Endometrial microvascular endothelial cells (primary cell): ENCODE results near the gene PI4KA. TPM values are rescaled to one million over a fixed set of nuclear protein-coding genes. Genes with fewer than 3 reads are reported as not detected.

Experiments used
- in situ Hi-C: cut with HindIII; loops from 2 replicates; pipeline ENCODE4 v1.10.0; 2017; ENCODE audit warnings: low sequenced_read_pairs, low pct_unique_long_range_greater_than_20kb; ENCODE audit errors: inconsistent ontology term
- total RNA-seq: library from RNA; depleted of rRNA; stranded (reverse); fragments of >200 nt; gene quantifications from one replicate; pipeline ENCODE4 v1.2.3, GENCODE V29; 2015; ENCODE audit errors: inconsistent ontology term

PI4KA gene
- total RNA-seq, 1 donor from 2014 or later: 52.4 TPM

DNA sequence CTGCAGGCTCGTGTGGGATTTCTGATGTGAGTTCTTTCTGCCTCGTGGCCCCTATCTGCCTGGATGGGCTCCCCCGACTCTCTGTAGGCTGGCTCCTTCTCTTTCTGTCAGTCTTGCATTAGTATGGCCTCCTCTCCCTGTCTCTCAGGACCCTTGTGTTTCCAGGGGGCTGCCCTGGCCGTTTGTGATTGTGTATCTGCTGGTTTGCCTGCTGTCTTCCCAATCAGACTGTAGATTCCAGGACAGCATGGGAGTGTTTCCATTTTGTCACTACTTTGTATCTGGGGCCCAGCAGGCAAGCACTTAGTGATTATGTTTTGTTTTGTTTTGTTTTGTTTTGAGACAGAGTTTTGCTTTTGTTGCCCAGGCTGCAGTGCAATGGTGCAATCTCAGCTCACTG lies 25.8 kb upstream of the PI4KA start:
- in situ Hi-C loops: no loop called here

DNA sequence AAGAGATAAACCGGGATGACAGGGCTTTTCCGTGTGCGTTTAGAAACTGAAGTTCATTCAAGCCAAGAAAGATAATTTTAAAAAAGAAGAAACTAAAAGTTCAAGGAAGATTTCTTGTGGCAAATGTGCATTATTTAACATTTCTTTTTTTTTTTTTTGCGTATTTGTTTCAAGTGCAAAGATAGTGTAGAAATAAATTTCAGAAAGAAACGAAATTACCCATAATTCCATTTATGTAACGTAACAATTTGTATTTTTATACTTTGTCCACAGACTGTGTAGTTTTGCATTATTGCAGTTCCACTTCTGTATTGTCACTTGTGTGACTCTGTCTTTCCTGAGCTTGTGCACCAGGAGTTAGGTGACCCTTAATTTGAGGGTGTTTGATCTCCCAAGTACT lies 24.2 kb upstream of the PI4KA start:
- in situ Hi-C loops: no loop called here

DNA sequence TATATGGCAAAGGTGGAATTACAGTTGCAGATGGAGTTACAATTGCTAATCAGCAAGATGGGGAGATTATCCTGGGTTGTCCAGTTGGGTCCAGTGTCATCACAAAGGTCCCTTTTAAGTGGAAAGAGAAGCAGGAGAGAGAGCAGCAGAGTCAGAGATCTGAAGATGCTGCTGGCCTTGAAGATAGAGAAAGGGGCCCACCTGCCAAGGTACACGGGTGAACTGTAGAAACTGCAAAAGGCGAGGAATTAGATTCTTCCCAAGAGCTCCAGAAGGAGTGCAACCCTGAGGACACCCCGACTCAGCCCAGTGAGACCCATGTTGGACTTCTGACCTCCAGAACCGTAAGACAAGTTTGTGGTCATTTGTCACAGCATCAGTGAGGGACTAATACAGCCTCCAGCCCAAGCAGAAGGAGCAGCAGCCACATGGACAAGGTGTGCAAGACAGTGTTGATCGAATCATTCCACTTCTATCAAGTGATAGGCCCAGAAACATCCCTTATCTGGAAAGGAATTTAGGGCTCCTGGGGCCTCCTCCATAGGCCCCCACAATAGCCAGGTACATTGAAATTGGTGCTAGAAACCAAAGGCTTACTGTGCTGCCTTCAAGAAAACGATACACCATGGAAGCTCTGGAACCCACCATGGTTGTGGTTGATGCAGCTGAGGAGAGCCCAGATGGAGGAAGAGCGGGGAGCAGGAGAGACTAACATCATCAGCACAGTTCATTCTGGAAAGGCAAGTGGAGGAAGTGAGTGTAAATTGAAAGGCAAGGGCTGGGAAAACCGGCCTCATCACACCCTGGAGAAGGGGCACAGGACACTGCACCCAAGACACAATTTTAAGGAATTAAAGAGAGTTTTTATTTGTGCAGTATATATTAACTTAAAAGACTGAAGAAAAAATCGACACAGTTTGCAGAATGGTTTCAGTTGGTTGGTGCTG lies 23.5 kb upstream of the PI4KA start:
- in situ Hi-C loops: no loop called here

DNA sequence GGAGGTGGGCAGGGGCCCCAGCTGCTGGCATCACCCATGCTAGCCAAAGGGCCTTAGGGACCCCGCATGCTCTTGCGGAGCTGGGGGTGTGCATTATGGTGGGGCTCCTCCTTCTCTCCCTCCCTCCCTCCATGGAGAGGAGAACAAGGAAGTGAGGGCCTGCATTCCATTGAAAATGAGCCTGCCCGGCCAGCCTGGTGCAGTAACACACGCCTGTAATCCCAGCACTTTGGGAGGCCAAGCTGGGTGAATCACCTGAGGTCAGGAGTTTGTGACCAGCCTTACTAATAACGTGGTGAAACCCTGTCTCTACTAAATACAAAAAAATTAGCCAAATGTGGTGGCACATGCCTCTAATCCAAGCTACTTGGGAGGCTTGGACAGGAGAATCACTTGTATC lies 22.6 kb upstream of the PI4KA start:
- in situ Hi-C loops: no loop called here

DNA sequence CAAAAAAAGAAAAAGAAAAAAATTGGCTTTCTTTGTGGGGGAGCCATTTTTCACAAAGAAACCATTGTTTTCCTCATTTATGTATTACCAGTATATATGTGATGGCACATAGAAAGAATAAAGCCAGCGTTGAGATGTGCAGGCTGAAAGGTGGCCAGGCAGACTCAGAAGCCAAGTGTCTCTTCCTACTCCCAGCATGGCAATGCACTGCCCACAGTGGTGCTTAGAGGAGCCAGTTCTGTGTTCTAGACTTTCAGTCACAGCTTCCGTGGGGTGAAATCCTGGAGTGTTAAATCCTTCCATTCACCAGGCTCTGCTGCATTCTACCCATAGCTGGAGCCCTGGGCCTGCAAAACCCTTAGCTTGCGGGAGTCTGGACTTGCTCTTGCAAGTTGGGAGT lies 19.1 kb upstream of the PI4KA start:
- in situ Hi-C loops: no loop called here

DNA sequence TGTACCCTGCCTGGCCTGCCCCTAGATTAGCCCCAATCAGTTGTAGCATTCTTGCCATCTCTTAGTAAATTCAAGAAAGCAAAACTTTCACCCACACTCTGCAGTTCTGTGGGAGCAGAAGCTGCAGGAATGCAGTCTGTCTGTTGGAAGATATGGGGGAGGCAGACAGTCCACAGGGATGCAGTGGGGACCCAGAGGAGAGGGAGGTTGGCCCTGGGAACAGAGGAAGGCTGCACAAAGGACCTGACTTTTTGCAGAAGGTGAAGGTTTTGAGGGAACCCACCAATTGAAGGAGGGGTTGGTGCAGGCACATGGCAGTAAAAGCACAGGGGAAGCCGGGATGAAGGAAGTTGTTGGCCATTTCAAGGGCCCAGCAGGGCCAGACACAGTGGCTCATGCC lies 16.7 kb upstream of the PI4KA start:
- in situ Hi-C loops: no loop called here

- in situ Hi-C loops: no loop called here
Observed at GRCh38 chr22:20873214-20873613, 14.6 kb upstream of the PI4KA start.

- in situ Hi-C loops: no loop called here
Observed at GRCh38 chr22:20869234-20869633, 10.6 kb upstream of the PI4KA start.

- in situ Hi-C loops: no loop called here
Observed at GRCh38 chr22:20868025-20868962, 9.7 kb upstream of the PI4KA start.

DNA sequence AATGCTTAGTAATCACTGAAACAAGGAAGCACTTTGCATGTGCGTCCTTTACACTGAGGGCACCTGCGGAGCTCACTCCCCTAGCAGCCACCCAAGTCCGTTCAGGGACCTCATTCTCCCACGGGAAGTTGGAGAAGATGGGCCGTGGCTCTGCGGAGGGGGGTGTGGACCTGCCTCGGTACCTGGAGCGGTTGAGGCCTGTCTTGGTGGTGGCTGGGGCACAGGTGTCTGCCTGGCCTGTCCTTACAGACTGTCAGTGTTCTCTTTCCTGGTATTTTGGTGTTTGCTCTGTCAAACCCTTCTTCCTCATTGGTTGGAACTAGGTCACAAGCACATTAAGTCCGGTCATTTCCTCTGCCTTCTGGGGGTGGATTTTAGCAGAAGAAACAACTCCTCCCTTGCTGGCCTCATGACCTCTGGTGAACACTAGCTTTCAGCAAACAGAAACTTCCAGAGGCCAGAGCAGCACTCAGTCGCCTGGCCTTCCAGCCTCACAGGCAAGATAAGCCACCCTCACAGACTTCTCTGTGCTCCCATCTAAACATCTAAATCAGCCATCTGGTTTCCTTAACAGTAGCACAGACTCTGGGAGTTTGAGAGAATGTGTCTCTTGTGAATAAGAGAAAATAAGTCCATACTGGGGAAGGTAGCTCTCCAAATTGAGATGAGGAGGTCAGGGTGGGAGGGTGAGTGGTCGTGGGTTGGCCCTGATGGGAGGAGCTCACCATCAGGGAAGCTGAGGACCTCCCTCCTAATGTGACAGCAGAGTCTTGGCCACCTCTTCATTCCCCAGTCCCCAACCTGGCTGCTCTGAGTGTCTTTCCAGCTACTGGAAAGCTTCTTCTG lies 8.8 kb upstream of the PI4KA start:
- in situ Hi-C loops: no loop called here

GRCh38 chr22:20866736-20867135 lies 8.1 kb upstream of the PI4KA start:
- in situ Hi-C loops: no loop called here

DNA sequence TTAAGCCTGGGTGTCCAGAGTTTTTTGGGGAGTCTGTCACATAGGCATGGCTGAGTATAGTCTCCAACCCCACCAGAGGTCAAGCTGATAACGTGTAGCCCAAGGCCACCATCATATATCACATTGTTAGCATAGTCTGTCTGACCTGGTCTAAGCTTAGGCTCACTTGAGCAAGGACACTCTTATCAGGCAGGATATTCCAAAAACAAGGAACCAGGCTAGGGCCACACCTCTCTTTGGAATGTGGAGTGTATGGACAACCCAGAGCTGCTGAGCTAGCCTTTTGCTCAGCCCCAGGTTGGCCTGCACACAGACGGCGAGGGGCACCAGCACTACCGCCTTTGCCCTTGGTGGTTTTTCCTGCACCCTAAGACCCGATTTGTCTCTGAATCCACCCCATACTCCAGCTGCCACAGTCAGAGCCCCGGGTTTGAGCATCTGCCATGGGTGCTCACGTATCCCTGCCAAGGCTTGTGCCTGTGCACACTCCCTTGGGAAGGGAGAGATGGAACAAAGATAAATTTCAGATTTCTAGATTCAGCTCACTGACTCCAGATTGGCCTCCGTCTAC lies 7.3 kb upstream of the PI4KA start:
- in situ Hi-C loops: no loop called here

- in situ Hi-C loops: no loop called here
Observed at GRCh38 chr22:20865331-20865730, 6.7 kb upstream of the PI4KA start.

- in situ Hi-C loops: no loop called here
Observed at GRCh38 chr22:20864186-20864908, 5.7 kb upstream of the PI4KA start.

DNA sequence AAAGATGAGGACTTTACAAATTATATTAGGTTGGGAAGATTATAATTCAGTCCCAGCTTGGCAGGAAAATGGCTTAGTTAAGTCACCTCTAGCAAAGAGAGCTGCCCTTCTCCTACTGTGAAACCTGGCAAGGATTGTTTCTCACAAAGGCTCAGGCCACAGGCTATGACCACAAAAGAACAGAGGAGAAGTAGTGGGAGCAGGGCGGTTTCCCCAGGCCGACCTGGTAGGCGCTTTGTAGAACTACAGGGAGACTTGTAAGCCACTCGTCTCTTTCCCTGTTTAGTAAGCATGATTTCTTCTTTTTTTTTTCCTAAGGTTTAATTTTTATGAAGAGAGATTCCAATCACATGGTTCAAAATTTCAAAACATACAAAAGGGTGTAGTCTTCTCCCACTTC lies 4.8 kb upstream of the PI4KA start:
- in situ Hi-C loops: no loop called here

DNA sequence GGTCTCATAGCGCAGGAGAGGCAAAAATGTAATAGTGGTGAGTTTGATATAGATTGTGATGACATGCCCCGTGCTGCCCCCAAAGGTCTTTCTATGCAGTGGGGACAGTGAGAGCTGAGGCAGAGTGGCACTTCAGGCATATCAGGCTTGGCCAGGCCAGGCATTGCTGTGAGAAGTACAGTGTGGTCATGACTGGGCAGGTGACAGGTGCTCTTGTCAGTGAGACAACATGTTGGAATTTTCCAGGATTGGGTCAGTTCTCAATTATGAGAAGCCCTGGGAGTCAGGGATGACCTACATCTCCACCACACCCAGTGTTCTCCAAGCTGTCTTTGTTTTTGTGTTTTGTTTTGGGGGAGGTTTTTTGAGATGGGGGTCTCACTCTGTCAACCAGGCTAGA lies 3.9 kb upstream of the PI4KA start:
- in situ Hi-C loops: no loop called here

DNA sequence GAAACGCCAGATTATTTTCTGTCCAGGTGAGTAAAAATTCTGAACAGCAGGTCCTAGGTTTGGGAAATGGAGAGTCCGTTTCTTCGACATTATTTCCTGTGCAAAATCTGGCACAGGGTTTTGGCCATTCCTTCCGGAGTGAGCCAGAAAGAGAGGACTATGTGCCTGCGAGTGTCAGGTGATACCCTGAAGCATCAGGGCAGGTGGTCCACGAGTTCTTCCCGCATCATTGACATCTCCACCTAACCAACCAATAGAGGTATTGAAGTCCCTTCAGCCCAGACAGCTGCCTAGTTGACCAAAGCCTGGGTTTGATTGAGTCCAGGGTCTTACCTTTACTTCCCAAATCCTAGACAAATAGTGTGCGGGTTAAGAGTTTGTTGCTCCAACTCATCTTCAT lies 1.0 kb upstream of the PI4KA start:
- in situ Hi-C loops: no loop called here
